Stomach (tissue), 9 donors: ENCODE results near the gene CCDC183. TPM values are rescaled to one million over a fixed set of nuclear protein-coding genes. Genes with fewer than 3 reads are reported as not detected.
"Not testable (repeated sequence)": the region's sequence is repeated elsewhere in the genome, so short reads cannot be mapped to it uniquely, and the experiment has no call there.

Source experiments
- DNase-seq, 2 donors: peaks; one replicate each; pipeline versions ENCODE4 v3.0.0 to v3.0.0-alpha.2; 2013 to 2019
- H3K27ac ChIP-seq, 5 donors: fragments of 200-600 bp in 4 of 5; sonication (generic) in 4 of 5; one replicate each; pipeline ENCODE4 v1.5.1; 2013 to 2019; ENCODE audit warnings: mild to moderate bottlenecking in 1 of 5, moderate library complexity in 1 of 5
- H3K27me3 ChIP-seq, 3 donors: fragments of 200-600 bp; sonication (generic); one replicate each; pipeline ENCODE4 v1.5.1; 2017 to 2019; ENCODE audit warnings: mixed run types in 1 of 3
- H3K36me3 ChIP-seq, 4 donors: fragments of 200-600 bp; sonication (generic); 1 replicate in 3 of 4; 2 replicates in 1 of 4; pipeline ENCODE4 v1.5.1; 2016 to 2019
- H3K4me1 ChIP-seq, 4 donors: fragments of 200-600 bp; sonication (generic); one replicate each; pipeline ENCODE4 v1.5.1; 2016 to 2019
- H3K4me3 ChIP-seq, 4 donors: fragments of 200-600 bp; sonication (generic) in 3 of 4; one replicate each; pipeline ENCODE4 v1.5.1; 2016 to 2019; ENCODE audit warnings: mild to moderate bottlenecking in 1 of 4
- H3K9me3 ChIP-seq, 4 donors: fragments of 200-600 bp; sonication (generic); one replicate each; pipeline ENCODE4 v1.5.1; 2016 to 2019
- EP300 ChIP-seq: sonication (generic); formaldehyde crosslinking; IDR thresholded peaks from one replicate; pipeline ENCODE4 v1.6.1; 2017; ENCODE audit warnings: antibody characterized with exemption
- POLR2A ChIP-seq, 4 donors: fragments of 450-650 bp; IDR thresholded peaks; one replicate each; pipeline ENCODE4 v1.6.1; 2016; ENCODE audit warnings: antibody characterized with exemption in 4 of 4, control low read depth in 2 of 4, mild to moderate bottlenecking in 1 of 4, moderate library complexity in 1 of 4
- POLR2AphosphoS5 ChIP-seq, 3 donors: sonication (generic); formaldehyde crosslinking; IDR thresholded peaks; one replicate each; pipeline ENCODE4 v1.6.1; 2016; ENCODE audit warnings: antibody characterized with exemption in 3 of 3
- WGBS, 5 donors: extraction: QIAGEN DNeasy Blood & Tissue Kit in 3 of 5; methylation state at CpG; one replicate each; pipeline versions ENCODE4 v1.1.5 to v1.1.7; 2013 to 2018; 5-methylcytosine and 5-hydroxymethylcytosine counted together
- intact Hi-C: fragments of 100-400 bp; cut with DNase I; formaldehyde crosslinking; loops from one replicate; pipeline ENCODE4 v1.15.1; 2023; ENCODE audit warnings: low total_unique reads
- polyA plus RNA-seq, 3 donors: library from polyadenylated mRNA; stranded (reverse); fragments of 200-250 nt; gene quantifications; one replicate each; pipeline ENCODE4 v1.2.3, GENCODE V29; 2013
- total RNA-seq, 5 donors: library from RNA; depleted of rRNA; stranded (reverse); fragments of >200 nt; gene quantifications; one replicate each; pipeline versions ENCODE4 v1.1.0 to v1.2.3, GENCODE V29; 2014 to 2016
- TF ChIP-seq, protein P1 (sequence below), 7 experiments: fragments of 450-650 bp in 4 of 7; fragments of 200-600 bp in 3 of 7; sonication (generic) in 3 of 7; IDR thresholded peaks; one replicate each; pipeline ENCODE4 v1.5.1; 2016 to 2019; ENCODE audit warnings: antibody characterized with exemption in 7 of 7, control low read depth in 2 of 7, mild to moderate bottlenecking in 1 of 7
- donor health status: healthy with polysubstance abuse.
- donor health status: Bipolar disorder and iron deficiency.
- donor health status: healthy.

The CCDC183 gene
- total and polyA plus RNA-seq, 8 donors, result 1.2 to 53.0 (median 4.7) TPM

DNA sequence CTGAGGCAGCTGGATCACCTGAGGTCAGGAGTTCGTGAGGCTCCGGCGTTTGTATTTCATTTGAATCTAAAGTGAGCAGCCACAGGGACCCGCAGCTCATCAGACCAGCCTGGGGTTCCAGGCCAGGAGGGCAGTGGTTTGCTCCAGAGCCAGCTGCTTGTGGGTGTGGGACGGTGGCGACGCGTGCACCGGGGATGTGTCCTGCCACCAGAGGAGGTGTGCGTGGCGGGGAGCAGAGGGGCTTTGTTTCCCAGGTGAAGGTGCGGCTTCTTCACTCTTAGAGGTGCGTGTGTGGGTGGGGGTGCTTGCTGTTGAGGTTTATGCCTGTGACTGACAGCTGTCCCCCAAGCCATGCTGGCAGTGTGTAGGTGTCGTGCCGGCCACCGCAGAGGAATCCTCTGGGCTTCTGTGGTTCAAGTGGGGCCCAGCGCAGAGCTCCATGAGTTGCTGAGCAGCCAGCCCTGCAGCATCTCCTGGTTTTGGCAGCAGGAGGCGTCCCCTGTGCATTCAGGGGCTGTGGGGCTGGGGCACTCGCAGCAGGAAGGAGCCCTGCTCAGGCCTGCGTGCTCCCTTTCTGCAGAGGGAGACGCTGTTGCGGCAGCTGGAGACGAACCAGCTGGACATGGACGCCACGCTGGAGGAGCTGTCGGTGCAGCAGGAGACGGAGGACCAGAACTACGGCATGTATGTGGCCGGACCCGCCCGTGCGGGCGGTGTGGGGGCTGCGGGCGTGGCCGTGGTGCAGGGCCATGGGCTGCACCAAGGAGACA lies 39.2 kb downstream of the CCDC183 start:
- peaks cover 0 to 6% (median 4%) of the 10 kb centered on the region in 4 donors for H3K4me1 ChIP-seq
- no peak overlapping the region for H3K4me3 ChIP-seq
- DNase-seq, result peak in 1 of 2 donors; percentile 3
- 91 to 94% (median 92%) methylated on average over 9 to 36 of the region's 36 CpGs for WGBS, 5 donors
- TF ChIP-seq POLR2A (IDR thresholded peaks at IDR 0.05) (no peak), EP300 (no peak), POLR2AphosphoS5 (IDR thresholded peaks at IDR 0.05) (no peak)
- TF ChIP-seq, protein P1, sequence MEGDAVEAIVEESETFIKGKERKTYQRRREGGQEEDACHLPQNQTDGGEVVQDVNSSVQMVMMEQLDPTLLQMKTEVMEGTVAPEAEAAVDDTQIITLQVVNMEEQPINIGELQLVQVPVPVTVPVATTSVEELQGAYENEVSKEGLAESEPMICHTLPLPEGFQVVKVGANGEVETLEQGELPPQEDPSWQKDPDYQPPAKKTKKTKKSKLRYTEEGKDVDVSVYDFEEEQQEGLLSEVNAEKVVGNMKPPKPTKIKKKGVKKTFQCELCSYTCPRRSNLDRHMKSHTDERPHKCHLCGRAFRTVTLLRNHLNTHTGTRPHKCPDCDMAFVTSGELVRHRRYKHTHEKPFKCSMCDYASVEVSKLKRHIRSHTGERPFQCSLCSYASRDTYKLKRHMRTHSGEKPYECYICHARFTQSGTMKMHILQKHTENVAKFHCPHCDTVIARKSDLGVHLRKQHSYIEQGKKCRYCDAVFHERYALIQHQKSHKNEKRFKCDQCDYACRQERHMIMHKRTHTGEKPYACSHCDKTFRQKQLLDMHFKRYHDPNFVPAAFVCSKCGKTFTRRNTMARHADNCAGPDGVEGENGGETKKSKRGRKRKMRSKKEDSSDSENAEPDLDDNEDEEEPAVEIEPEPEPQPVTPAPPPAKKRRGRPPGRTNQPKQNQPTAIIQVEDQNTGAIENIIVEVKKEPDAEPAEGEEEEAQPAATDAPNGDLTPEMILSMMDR (IDR thresholded peaks at IDR 0.05), result no peak
- no peak overlapping the region for H3K27ac ChIP-seq
- no peaks in the 10 kb centered on the region for H3K9me3 ChIP-seq
- H3K27me3 ChIP-seq, result no peaks in the 10 kb centered on the region
- intact Hi-C loops, result no loop called here
- H3K36me3 ChIP-seq, result peaks cover 31 to 96% (median 92%) of the 10 kb centered on the region in 4 donors

DNA sequence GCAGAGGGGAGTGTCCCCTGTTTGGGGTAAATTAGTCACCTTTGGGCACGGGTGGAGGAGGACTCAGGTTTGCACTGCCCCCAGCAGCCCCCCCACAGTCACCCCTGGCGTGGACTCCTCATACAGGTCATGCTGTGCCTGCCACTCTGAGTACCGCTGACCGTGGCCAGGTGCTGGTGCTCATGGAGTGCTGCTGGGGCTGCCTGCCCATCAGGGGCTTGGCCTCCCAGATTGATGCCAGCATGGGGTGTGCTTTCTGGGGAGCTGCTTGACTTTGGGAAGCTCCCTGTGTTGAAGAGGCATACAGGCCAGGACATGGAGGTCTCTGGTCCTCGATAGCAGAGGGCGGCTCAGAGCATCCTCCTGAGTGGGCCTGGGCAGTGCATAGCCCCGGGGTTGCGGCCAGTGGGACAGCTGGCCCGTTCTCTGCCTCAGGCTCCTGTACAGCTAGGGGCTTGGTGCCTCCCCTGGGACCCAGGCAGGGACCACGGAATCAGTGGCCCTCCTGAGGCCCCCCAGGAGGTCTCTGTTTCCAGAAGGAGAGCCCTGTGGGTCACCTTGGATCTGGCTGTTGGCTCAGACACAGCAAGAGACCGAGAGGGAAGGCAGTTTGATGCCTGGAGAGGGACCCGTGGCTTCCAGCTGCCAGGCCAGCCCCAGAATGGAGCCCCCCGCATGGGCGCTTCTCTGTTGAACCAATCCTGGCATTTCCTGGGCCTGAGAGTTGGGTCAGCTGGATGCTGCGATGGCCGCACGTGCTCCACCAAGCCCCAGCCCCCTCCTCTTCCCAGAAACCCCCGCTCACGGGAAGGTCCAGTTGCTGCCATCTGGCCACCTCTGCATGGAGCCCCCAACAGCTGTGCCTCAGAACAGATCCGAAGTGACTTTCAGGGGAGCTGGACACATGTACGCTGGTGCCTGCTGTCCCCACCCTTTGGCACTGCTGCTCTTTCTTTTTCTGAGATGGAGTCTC lies 40.1 kb downstream of the CCDC183 start:
- H3K9me3 ChIP-seq, result no peaks in the 10 kb centered on the region
- H3K4me3 ChIP-seq, result no peak overlapping the region
- 81 to 91% (median 87%) methylated on average over 10 to 21 of the region's 21 CpGs for WGBS, 5 donors
- TF ChIP-seq POLR2A (IDR thresholded peaks at IDR 0.05), result no peak
- TF ChIP-seq POLR2AphosphoS5 (IDR thresholded peaks at IDR 0.05), result no peak
- TF ChIP-seq EP300, result no peak
- peaks cover 5 to 14% (median 12%) of the 10 kb centered on the region in 4 donors for H3K4me1 ChIP-seq
- intact Hi-C loops, result no loop called here
- no peaks in the 10 kb centered on the region for H3K27me3 ChIP-seq
- peaks cover 27 to 92% (median 85%) of the 10 kb centered on the region in 4 donors for H3K36me3 ChIP-seq
- no peak overlapping the region for H3K27ac ChIP-seq
- peak in 1 of 2 donors; percentile 9 for DNase-seq

DNA sequence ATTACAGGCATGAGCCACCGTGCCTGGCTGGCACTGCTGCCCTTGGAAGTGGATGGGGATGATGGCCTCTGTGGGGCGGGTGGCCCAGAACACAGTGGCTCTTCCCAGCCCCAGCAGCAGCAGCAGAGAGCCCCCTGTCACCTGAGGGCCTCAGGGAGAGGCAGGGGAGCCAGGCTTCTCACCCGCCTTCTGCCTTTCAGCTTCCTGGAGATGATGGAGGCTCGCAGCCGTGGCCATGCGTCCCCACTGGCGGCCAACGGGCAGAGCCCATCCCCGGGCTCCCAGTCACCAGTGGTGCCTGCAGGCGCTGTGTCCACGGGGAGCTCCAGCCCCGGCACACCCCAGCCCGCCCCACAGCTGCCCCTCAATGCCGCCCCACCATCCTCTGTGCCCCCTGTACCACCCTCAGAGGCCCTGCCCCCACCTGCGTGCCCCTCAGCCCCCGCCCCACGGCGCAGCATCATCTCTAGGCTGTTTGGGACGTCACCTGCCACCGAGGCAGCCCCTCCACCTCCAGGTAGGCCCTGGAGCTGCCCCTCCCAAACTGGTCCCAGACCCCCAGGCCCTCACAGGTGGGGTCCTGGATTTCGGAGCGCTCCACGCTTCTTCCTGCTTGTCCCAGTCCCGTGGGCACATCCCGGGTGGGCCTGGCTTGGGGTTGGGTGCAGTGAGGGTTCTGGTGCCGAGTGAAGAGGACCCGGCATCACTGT lies 41.2 kb downstream of the CCDC183 start:
- H3K4me3 ChIP-seq, result no peak overlapping the region
- intact Hi-C loops, result no loop called here
- no peaks in the 10 kb centered on the region for H3K27me3 ChIP-seq
- no peaks in the 10 kb centered on the region for H3K9me3 ChIP-seq
- no peak for DNase-seq
- no peak for TF ChIP-seq POLR2A (IDR thresholded peaks at IDR 0.05)
- TF ChIP-seq, protein P1 (IDR thresholded peaks at IDR 0.05), result no peak
- TF ChIP-seq EP300, result no peak
- no peak for TF ChIP-seq POLR2AphosphoS5 (IDR thresholded peaks at IDR 0.05)
- peaks cover 18 to 81% (median 75%) of the 10 kb centered on the region in 4 donors for H3K36me3 ChIP-seq
- no peak overlapping the region for H3K27ac ChIP-seq
- peaks cover 16 to 25% (median 23%) of the 10 kb centered on the region in 4 donors for H3K4me1 ChIP-seq
- 88 to 96% (median 89%) methylated on average over 16 to 27 of the region's 27 CpGs for WGBS, 5 donors

DNA sequence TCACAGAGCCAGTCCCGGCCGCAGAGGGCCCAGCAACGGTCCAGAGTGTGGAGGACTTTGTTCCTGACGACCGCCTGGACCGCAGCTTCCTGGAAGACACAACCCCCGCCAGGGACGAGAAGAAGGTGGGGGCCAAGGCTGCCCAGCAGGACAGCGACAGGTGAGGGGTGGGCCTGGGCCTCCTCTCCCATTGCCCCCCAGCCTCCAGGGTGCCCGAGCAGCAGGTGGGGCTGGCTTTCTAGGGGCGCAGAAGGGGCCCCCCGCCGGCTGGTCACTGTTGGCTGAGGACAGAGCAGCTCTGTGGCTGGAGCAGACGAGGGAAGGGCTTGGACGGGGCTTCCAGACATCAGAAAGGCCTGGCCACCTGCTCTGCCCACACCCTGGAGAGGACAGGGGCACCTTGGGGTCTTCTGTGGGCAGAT lies 41.7 kb downstream of the CCDC183 start:
- intact Hi-C loops, H3K9me3 ChIP-seq, H3K27me3 ChIP-seq, DNase-seq, H3K4me3 ChIP-seq, H3K27ac ChIP-seq: not testable (repeated sequence)
- peaks cover 22 to 31% (median 29%) of the 10 kb centered on the region in 4 donors for H3K4me1 ChIP-seq
- H3K36me3 ChIP-seq, result peaks cover 12 to 75% (median 69%) of the 10 kb centered on the region in 4 donors
- 86 to 89% (median 88%) methylated on average over 9 to 15 of the region's 15 CpGs for WGBS, 5 donors
